Mammary epithelial cell (primary cell): ENCODE results near the gene CD300E.

Experiments used
- CTCF ChIP-seq, 2 donors: IDR thresholded peaks in 1 of 2; conservative IDR thresholded peaks in 1 of 2; 2 replicates each; pipeline ENCODE4 v1.5.1; 2011 to 2012; ENCODE audit warnings: inconsistent platforms in 2 of 2, low read length in 2 of 2, mild to moderate bottlenecking in 2 of 2, control low read depth in 1 of 2, low read depth in 1 of 2; ENCODE audit not compliant: insufficient read depth in 1 of 2; ENCODE audit errors: extremely low read depth in 1 of 2
- EZH2 ChIP-seq: IDR thresholded peaks from 2 replicates; pipeline ENCODE4 v1.6.1; 2012; ENCODE audit warnings: low read length, inconsistent platforms, borderline replicate concordance

DNA sequence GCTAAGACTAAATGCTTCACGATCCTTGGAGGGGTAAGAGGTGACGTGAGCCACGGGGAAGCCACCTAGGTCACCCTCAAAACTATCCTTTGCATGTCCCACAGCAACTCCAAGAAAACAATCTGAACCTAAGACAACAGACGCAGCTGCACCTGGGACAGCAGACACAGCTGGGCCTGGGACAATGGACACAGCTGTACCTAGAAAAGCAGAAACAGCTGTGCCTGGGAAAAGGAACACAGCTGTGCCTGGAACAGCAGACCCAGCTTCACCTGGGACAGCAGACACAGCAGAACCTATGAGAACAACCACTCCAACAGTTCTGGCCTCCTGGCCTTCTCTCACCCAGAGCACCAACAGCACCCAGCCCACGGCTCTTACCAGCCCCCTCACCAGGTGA is 19.8 kb downstream of the CD300E start:
- TF ChIP-seq CTCF (conservative IDR thresholded peaks at IDR 0.05 in 1 of 2, IDR thresholded peaks at IDR 0.05 in 1 of 2; ENCODE audit: extremely low read depth in 1 of 2, insufficient read depth in 1 of 2, low read depth in 1 of 2, low read length in 2 of 2): no peak
- TF ChIP-seq EZH2: no peak
